IPS-15b (cell line): ENCODE measurements around the gene EME1.

ENCODE experiments used
- H3K27me3 ChIP-seq: one replicate; pipeline ENCODE4 v1.6.1; 2013; ENCODE audit warnings: low read length; ENCODE audit not compliant: control insufficient read depth, insufficient read depth
- H3K36me3 ChIP-seq: one replicate; pipeline ENCODE4 v1.6.1; 2013; ENCODE audit warnings: low read length; ENCODE audit not compliant: control insufficient read depth, insufficient read depth
- H3K4me1 ChIP-seq: one replicate; pipeline ENCODE4 v1.6.1; 2013; ENCODE audit warnings: mild to moderate bottlenecking, low read length; ENCODE audit not compliant: control insufficient read depth, insufficient read depth
- H3K4me3 ChIP-seq: one replicate; pipeline ENCODE4 v1.5.1; 2013; ENCODE audit warnings: low read depth, low read length
- H3K9ac ChIP-seq: one replicate; pipeline ENCODE4 v1.6.1; 2013; ENCODE audit warnings: low read depth, mild to moderate bottlenecking, low read length
- H3K9me3 ChIP-seq: one replicate; pipeline ENCODE4 v1.6.1; 2013; ENCODE audit warnings: mild to moderate bottlenecking, low read length; ENCODE audit not compliant: control insufficient read depth, insufficient read depth

The EME1 gene

GRCh38 chr17:50338645-50339044, 34.4 kb upstream of the EME1 start:
- Histone ChIP-seq H3K4me3 (no peak overlapping the region), H3K9ac (no peak overlapping the region), H3K36me3 (no peaks in the 10 kb centered on the region), H3K4me1 (peaks cover under 1% of the 10 kb centered on the region), H3K27me3 (no peaks in the 10 kb centered on the region), H3K9me3 (no peaks in the 10 kb centered on the region)

- Histone ChIP-seq H3K4me1 (no peaks in the 10 kb centered on the region), H3K9me3 (no peaks in the 10 kb centered on the region), H3K27me3 (no peaks in the 10 kb centered on the region), H3K36me3 (no peaks in the 10 kb centered on the region), H3K4me3 (no peak overlapping the region), H3K9ac (no peak overlapping the region)
Observed at GRCh38 chr17:50339381-50339780, 33.6 kb upstream of the EME1 start.

DNA sequence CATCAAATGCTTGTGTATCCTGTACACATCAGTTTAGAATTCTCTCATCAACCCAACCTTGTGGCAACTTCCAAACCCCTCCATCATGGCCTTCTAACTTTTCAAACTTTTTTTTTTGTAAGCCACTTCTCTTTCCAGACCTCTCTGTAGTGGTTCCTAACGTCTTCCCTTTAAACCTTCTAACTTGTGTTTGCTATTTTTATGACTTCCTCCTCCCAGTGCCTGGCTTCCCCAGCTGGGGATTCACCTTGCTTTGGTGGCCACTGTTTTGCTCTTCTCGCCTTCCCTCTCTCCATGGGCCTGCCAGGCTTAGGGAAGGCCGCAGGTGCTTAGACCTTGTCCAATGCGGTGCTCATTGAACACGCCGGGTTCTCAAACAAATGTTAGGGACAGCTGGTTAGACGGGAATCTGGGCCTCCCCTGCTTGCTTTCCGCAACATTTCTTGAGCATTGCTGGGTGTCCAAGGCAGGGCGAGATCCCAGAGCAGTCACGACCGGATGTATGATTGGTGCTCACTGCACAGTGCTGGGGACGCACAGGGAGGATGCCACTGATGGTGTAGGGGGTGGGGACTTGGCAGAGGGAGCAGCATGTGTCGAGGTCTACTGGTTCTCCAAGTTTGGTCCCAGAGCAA, 28.2 kb upstream of the EME1 start:
- peak overlapping the region; percentile 73 for H3K4me3 ChIP-seq
- H3K4me1 ChIP-seq = peaks cover 13% of the 10 kb centered on the region
- H3K36me3 ChIP-seq = no peaks in the 10 kb centered on the region
- H3K27me3 ChIP-seq = peaks cover 10% of the 10 kb centered on the region
- H3K9me3 ChIP-seq = no peaks in the 10 kb centered on the region
- H3K9ac ChIP-seq = no peak overlapping the region

DNA sequence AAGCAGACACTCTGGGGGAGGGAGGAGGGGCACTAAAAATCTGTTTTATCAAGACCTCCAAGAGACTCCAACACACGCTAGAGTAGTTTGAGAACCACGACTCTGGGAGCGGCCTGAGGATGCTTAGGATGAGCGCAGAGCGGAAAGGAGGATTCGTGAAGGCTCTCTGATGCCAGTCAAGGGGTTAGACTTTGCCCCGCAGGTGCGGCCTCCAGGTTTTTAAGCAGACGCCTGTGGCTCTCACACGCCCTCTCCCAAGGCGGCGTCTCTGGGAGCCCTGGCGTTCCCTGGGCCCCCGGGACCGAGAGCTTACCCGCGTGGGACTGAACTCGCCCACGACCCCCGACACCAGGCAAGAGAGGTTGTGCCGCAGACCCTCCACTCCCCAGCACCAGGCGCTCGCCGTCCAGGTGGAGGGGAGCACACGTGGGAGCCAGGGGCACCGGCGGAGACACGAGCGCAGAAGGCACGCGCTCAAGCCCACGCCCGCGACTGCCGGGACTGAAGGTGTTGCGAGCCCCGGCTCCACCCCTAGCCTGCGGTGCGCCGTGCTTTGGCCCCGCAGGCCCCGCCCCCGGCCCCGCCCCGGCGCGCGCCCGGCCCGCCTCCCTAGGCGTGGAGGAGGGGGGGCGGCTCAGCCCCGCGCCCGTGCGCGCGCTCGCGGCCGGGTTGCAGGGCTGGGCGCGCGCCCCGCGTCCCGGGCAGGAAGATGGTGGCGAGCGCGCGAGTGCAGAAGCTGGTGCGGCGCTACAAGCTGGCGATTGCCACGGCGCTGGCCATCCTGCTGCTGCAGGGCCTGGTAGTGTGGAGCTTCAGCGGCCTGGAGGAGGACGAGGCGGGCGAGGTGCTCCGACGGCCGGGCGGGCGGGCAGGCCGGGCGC, 27.4 kb upstream of the EME1 start, which contains the start of gene XYLT2:
TSS of gene XYLT2 (plus strand) at position 695 of the 881 bp plus-strand sequence. CDS start at position 710, 15 bp downstream.
- H3K9me3 ChIP-seq = no peaks in the 10 kb centered on the region
- H3K27me3 ChIP-seq = peaks cover 10% of the 10 kb centered on the region
- peaks cover 13% of the 10 kb centered on the region for H3K4me1 ChIP-seq
- peak within 1 kb of the TSS; percentile 95 for H3K4me3 ChIP-seq
- peak within 1 kb of the TSS; percentile 37 for H3K9ac ChIP-seq
- H3K36me3 ChIP-seq = no peaks in the 10 kb centered on the region

DNA sequence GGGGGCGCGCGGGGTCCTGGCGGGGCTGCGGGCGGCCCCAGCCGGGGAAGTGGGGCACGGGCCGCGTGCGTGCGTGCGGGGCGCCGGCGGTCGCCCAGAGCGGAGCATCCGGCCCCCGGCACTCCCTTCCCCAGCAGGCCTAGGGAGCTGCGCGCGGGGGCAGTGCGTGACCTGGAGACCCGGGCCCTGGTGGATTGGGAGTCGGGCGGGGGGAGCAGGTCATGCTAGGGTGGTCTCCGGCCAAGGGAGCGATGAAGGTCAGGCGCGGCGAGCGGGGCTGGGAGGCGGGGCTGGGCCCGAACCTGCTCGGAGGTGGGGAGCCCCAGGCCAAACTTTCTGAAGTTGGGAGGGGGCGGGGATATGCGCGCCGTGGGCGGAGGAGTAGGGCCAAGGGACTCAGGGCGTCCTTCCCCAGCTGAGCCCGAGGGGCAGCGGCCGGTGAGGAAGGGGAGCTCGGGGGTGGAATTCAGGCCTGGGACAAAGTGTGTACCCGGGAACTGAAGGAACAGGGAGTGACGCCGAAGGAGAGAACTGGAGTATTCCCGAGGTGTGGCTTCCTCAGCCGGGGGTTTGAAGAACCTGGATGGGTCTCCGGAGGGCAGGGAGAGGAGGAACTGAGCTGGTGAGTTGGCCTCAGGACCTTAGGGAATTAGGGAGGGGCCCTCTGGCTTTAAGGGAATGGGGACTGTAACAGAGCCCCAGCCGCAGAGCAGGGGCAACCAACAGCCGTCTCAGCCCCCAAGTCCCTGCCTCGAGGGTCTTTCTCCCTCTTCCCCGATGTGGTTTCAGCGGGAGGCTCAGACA, 26.5 kb upstream of the EME1 start:
- H3K27me3 ChIP-seq = peaks cover 10% of the 10 kb centered on the region
- H3K9ac ChIP-seq = peak overlapping the region; percentile 37
- peak overlapping the region; percentile 95 for H3K4me3 ChIP-seq
- H3K36me3 ChIP-seq = no peaks in the 10 kb centered on the region
- no peaks in the 10 kb centered on the region for H3K9me3 ChIP-seq
- peaks cover 13% of the 10 kb centered on the region for H3K4me1 ChIP-seq

DNA sequence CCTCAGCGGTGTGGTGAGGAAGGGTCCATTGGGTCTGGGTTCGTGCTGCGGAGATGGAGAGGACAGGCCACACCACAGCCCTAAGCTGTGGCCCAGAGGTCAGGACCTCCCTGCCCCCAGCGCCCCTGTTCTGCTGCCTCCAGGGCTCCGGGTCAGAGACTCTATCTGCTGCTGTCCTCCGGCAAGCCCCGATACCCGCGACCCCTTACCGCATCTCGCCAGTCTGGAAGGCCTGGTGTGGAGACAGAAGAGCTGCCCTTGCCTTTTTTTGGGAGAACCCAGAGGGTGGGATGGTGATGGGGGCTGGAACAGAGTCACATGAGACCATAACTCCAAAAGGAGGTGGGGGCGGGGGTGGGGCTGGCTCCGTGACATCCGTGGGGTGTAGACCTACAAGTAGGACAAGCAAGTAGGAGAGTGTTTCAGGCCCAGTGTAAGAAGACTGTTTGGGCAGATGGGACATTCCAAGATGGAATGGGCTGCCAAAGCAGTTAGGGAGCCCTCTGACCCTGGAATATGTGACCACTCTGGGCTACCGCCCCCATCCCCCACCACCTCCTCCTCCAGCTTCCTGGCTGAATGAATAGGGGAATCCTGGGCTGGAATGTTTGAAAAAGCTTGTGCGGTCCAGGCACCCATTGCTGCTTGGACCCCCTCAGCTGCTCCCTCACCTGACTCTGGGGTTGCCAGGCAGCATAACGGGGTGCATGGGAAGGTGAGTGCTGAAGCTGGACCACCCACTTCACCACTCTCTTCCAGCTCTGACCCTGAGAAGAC, 25.7 kb upstream of the EME1 start:
- no peak overlapping the region for H3K9ac ChIP-seq
- peak overlapping the region; percentile 95 for H3K4me3 ChIP-seq
- peaks cover 10% of the 10 kb centered on the region for H3K27me3 ChIP-seq
- H3K4me1 ChIP-seq = peaks cover 13% of the 10 kb centered on the region
- H3K36me3 ChIP-seq = no peaks in the 10 kb centered on the region
- no peaks in the 10 kb centered on the region for H3K9me3 ChIP-seq

- peak overlapping the region; percentile 95 for H3K4me3 ChIP-seq
- peaks cover 13% of the 10 kb centered on the region for H3K4me1 ChIP-seq
Observed at GRCh38 chr17:50347894-50348291, 25.1 kb upstream of the EME1 start.

GRCh38 chr17:50348522-50349242, 24.3 kb upstream of the EME1 start:
- no peak overlapping the region for H3K4me3 ChIP-seq
- no peaks in the 10 kb centered on the region for H3K9me3 ChIP-seq
- peaks cover 13% of the 10 kb centered on the region for H3K4me1 ChIP-seq
- peaks cover 10% of the 10 kb centered on the region for H3K27me3 ChIP-seq
- H3K36me3 ChIP-seq = peaks cover 1% of the 10 kb centered on the region
- H3K9ac ChIP-seq = no peak overlapping the region

More at GRCh38 chr17:50347894-50348291, 25.1 kb upstream of the EME1 start:
- H3K9ac ChIP-seq = no peak overlapping the region
- H3K27me3 ChIP-seq = peaks cover 10% of the 10 kb centered on the region
- H3K36me3 ChIP-seq = no peaks in the 10 kb centered on the region
- no peaks in the 10 kb centered on the region for H3K9me3 ChIP-seq

DNA sequence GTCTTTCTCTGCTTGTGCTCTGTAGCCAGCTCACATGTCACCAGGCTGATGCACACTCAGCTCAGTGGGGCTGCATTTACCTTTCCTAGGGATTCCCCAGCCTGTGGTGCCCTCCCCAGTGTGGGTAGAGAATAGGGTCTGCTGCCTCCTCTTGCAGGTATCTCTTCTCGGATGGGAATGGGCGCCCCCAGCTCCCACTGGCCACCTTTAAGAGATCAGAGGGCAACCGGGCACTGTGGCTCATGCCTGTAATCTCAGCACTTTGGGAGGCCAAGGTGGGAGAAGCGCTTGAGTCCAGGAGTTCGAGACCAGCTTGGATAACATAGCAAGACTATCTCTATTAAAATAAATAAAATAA, 23.8 kb upstream of the EME1 start:
- Histone ChIP-seq H3K27me3 (peaks cover 10% of the 10 kb centered on the region), H3K4me3 (no peak overlapping the region), H3K9ac (no peak overlapping the region), H3K36me3 (peaks cover 5% of the 10 kb centered on the region), H3K9me3 (no peaks in the 10 kb centered on the region), H3K4me1 (peaks cover 13% of the 10 kb centered on the region)

DNA sequence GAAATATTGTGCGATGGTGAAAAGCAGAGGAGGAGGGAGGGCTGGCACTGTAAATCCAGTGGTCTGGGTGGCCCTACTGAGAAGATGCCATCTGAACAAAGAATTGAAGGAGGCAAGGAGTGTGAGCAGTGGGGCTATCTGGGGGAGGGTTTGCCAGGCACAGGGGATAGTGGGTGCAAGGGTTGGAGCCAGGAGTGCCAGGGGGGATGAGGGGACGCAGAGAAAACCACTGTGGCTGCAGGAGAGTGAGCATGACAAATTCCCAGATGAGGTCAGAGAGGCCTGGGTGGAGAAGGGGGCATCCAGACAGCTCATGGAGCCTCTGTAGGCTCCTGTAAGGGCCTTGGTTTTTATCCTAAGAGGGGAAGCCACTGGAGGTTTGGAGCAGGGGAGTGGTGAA, 22.3 kb upstream of the EME1 start:
- H3K9ac ChIP-seq = no peak overlapping the region
- H3K4me3 ChIP-seq = no peak overlapping the region
- H3K36me3 ChIP-seq = peaks cover 19% of the 10 kb centered on the region
- H3K27me3 ChIP-seq = no peaks in the 10 kb centered on the region
- H3K9me3 ChIP-seq = no peaks in the 10 kb centered on the region
- peaks cover 8% of the 10 kb centered on the region for H3K4me1 ChIP-seq
